NCI-H1105 treated with DMSO at 0.1 percent for 48 hours (cell line): ENCODE measurements around the gene LRRC52.

Experiments
- DNase-seq: peaks from one replicate; lab custom pipeline; 2025; lab: John Stamatoyannopoulos, UW

LRRC52 gene

DNA sequence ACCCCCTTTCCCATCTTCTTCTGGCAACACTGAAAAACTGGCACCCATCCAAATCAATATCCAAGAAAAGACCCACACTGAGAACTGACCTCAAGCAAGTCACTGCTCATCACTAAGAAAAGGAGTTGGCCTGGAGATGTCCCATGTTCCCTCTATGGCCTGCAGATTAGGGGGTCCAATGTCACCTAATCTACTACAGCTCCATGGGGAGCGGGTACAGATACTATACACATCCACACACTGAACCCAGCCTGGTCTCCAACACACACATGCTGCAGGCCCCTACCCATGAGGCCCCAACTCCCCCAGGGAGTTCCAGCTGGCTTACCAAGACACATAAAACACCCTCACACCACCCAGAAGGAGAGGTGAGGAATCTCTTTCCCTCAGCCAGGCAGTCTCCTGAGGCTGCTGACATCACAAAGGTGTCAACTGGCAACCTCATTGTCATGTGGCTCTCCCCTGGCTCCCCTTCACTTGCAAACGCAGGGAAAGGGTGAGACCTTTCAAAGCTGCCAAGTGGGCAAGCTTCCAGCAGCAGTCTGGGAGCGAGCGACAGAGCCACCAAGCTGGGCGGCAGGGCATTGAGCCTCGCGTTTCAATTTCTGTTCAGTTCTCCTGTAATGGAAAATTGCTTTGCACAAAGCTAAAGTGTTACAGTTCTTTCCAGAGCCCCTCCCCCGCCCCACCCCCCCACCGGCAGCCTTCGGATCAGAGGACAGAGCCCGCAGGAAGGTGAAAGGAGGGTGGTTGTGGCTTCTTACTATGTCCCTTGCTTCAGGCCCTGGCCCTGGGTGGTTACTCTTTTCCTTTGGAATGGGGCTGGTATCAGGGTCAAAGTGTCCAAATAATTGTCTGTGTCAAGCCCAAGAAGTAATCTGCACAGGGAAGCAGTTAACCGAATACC is at the start of gene LRRC52:
Gene LRRC52 (plus strand): TSS at position 469 of the 907 bp plus-strand sequence. CDS start 297 bp downstream, at position 766.
- DNase-seq = peak; percentile 96

DNA sequence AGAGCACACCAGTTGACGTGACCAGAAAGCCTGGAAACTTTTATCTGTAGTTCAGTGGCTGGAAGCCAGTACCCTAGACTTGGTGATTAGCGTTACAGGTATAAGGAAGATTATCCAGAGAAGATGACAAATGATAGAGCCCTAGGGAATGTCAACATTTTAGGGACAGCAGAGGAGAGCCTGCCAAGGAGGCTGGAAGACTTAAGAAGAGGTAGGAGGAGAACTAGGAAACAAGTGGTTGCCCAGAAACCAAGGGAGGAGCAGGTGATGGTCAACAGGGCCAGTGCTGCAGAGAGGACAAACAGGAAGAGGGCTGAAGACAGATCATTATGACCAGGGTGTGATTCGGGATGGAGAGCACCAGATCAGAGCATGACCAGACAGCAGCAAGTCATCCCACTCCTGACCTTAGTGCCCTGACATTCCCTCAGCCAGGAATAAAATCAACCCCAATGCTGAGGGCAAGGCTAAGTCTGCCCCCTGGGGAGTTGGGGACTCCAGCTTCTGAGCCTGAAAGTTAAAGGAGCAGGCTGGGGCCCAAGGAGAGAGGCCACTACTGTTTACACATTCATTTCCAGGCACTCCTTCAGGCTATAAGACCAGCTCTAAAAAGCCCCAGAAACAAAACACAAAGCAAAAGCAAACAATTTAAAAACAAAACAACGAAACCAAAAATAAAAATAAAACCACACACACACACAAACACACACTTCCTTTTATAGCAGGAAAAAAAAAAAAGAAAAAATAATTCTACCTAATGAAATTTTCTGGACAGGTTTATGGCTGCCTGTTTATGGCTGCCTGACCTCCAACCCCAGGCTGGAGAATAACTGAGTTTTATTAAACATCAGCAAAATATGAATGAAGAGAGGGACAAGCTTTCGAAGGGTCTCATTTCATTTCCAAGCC is 48.6 kb upstream of the LRRC52 start:
- no peak for DNase-seq

DNA sequence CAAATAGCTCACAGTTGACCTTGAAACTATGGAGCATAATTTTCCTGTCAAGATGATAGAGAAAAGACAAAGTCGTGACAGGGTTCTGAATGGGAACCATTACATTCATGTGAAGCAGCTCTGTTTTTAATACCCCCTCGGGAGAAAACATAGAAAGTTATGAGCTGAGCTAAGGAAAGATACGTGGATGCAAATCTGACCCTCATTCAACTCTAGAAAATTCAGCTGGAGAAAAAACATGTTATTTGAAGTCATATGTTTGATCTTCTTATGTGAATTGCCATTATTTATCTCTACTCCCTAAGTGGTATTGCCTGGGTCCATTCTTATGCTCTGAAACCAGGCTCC is 48.0 kb upstream of the LRRC52 start:
- DNase-seq = no peak

DNA sequence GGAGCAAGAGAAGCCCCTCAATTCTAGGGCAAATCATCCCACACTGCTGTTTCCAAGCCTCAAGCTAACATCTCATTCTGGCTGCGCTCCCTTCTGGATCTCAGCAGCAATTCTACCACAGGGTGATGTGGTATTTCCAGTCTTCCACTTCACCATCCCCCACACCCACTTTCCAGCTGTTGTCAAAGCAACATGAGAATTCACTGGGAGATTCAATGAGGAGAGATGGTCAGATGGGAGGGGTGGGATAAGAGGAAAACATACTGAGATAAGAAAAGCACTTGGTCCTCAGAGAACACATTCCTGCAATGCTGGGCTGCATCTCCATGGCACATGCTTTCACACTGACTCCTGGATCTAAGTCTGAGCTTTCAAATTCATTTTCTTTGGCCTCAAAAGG is 47.3 kb upstream of the LRRC52 start:
- DNase-seq = no peak

DNA sequence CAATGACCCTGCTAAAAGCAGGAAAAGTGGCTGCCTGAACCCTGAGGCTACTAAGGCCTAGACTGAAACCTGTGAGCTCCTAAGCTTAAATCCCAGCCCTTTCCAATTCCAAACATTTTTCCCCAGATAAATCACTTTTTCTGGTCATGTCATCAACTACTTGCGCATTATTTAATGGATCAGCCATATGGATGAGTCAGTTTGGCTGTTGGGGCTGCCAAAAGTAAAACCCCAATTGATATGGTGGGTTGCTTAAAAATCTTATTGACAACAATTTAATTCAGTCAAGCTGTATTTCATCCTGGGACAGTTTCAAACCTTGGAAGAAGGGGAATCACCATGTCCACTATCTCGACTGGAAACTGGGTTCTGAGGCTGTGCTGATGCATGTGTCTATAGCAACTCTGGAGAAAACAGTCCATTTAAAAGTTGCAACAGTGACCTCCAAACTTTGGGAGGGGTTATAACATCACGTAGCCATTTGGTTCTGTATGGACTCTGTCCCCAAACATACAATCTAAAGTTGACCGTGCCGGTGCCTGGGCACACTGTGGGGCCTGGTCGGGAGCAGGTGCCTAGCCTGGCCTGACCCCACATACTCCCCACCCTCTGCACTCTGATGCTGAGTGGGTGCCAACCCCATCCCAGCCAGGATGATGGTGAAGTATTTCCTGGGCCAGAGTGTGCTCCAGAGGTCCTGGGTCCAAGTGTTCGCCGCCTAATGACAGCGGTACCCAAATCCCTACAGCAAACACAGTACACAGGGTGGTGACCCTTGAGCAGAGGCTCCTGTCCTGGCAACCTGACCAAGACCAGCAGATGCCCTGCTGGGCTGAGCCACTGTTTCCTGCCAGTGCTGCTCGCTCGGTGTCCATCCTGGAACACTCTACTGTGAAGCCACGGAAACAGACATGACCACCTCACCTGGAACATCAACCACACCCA is 46.5 kb upstream of the LRRC52 start:
- DNase-seq = no peak

DNA sequence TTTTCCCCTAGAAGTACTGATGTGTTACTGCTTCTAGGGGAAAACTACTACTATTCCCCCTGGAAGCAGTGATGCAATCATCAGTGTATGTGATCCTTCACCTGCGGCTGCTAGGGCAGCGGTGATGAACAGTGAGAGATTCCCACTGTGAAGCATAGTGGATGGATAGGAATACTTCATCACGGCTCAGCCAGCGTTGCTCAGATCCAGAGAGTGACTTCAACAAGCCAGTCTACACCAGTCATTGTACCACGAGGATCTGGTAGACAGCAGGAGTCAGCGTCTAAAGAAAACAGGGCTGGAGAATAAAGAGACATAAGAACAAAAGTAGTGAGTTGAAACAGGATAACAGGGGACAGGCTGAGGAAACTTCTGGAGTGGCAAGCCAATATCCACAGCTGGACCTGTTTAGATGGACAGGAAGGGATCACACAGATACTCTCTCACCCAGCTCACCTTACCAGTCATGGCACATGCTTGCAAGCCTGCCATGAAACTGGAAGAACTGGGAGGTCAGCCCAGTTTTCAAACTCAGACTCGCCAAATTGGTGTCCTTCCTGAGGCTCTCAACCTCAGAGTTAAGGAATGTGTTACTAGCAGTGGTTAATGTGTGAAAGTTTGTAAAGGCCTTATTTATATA is 42.4 kb upstream of the LRRC52 start:
- no peak for DNase-seq

GRCh38 chr1:165501970-165502348 is 41.8 kb upstream of the LRRC52 start:
- no peak for DNase-seq

DNA sequence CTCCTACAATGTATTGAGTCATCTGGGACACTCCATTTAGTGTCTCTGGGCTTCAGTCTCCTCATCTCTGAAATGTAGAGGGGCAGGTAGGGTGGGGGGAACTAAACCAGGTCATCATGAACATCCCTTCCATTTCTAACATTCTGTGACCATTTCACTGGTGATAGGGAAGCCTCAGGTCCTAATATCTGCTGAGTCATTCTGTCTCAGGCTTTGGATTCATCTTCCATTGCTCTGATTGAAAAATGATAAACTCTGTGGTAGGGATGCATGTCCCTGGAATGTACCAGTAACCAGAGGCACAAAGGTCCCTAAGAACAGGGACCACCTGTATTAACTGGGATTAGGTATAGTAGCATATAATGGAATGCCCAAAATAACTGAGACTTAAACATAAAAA is 36.2 kb upstream of the LRRC52 start:
- DNase-seq = no peak

- DNase-seq = no peak
Observed at GRCh38 chr1:165508291-165508690, 35.5 kb upstream of the LRRC52 start.

DNA sequence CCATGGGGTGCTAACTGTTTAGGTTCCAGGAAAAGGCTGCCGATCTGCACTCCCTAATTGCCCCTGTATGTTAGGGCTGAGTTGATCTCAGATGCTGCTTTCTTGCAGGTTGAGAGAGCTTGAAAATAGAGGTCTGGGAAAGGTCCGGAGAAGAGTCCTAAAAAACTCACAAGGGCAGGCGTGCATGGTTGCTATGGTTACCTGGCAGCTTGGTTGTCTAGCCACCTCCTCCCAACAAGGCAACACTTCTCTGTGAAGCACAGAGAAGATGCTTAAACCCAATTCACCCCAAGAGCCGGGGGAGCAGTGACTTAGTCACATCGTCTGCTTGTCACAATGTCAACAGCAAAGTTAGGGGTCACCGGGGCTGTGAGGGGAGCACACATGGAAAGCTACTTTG is 31.0 kb upstream of the LRRC52 start:
- DNase-seq = peak; percentile 7

DNA sequence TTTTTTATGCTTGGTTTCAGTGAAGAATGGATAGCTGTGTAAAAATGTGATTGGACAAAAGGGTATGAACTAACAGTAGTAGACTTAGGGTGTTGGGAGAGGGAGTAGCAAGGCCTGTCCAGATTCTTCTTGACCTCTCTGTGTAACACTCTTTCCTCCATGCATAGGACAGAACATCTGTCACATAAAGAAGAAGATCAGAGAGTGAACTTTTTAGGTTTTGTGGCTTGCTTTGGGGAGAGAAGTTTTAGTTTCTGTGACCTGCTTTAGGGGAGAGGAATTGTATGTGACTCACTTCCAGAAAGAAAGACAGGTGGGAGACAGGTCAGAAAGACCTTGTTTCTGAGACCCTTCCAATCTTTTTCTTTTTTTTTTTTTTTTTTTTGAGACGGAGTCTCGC is 27.3 kb upstream of the LRRC52 start:
- no peak for DNase-seq

- no peak for DNase-seq
Observed at GRCh38 chr1:165520646-165521045, 23.2 kb upstream of the LRRC52 start.

DNA sequence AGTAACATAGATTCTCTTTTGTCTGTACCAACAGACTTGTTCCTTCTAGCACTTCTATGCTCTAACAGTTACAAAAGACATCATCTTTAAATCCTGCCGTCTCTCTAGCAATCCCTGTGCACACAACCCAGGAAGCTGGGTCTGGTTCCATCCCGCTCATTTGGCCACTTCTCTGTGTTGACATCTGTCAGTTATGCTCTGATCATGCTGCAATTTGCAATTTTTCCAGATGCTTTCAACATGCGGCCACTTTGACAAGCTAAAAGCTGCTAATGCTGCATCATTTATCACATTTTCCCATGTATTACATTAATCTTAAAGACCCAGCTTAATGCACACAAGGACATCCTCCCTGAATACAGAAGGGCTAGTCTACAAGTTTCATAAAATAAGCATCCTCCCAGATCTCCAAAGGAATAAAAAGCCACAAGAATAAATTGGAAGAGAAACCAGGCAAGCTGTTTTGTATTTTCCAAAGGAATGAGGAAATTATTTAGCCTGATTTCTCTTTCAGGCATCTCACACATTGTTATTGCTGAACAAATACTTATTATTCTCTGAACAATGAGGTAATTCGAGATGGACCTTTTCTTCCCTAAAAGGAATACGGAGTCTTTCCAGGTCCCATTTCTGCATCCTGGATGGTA is 19.0 kb upstream of the LRRC52 start:
- no peak for DNase-seq

- DNase-seq = no peak
Observed at GRCh38 chr1:165525708-165526107, 18.1 kb upstream of the LRRC52 start.

- DNase-seq = no peak
Observed at GRCh38 chr1:165527251-165528007, 16.4 kb upstream of the LRRC52 start.

- peak; percentile 17 for DNase-seq
Observed at GRCh38 chr1:165531021-165531420, 12.8 kb upstream of the LRRC52 start.

DNA sequence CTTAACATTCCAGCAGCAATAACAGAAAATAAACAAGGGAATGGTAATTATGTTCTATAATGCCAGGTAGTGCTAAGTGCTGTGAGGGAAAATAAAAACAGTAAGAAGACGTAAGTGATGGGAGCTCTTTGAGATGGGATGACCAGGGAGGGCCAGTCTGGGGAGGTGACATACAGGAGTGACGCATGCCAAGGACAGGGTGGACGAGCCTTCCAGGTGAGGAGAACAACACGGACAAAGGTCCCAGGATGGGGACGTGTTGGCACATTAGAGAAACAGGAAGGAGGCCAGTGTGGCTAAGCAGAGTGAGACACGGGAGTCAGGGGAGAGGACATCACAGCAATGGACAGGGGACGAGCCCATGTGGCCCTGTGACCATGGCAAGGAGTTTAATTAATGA is 11.7 kb upstream of the LRRC52 start:
- DNase-seq = no peak

DNA sequence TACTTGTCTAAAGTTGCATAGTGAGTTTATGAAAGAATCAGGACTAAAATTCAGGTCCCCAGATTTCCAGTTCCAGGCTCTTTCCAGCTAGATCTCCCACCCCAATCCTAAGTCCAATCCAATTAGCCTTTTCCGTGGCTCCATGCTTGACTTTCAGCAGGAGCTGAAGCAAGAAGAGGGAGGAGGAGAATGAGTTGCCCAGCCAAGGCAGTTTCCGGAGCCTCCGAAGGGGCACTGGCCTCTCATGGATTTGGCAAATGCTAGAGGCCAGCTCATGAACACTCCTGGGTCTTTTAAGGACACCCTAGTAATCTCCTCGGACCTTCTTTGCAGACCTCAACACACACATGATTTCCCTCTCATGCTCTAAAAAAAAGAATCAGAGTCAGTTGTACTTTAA is 10.5 kb upstream of the LRRC52 start:
- no peak for DNase-seq

GRCh38 chr1:165536016-165536415 is 7.8 kb upstream of the LRRC52 start:
- DNase-seq = no peak
